H1 (cell line): Measurements from ENCODE around the gene NIM1K. TPM values are rescaled to one million over a fixed set of nuclear protein-coding genes. Genes with fewer than 3 reads are reported as not detected.

Source experiments
- CTCF ChIA-PET: fragments of 300-600 bp; sonication (Branson Sonifier 250); formaldehyde crosslinking; loops from one replicate; lab custom pipeline; 2021; ENCODE audit not compliant: partially characterized antibody; lab: Charles Lee
- POLR2A ChIA-PET: fragments of 300-600 bp; sonication (Branson Sonifier 250); formaldehyde crosslinking; loops from one replicate; lab custom pipeline; 2021; ENCODE audit warnings: inconsistent platforms; ENCODE audit not compliant: partially characterized antibody; lab: Charles Lee
- DNase-seq, 2 experiments: peaks; one replicate each; pipeline versions ENCODE4 v3.0.0 to v3.0.0-alpha.2; 2010 to 2022; ENCODE audit warnings: low spot score in 2 of 2, low read depth in 1 of 2, mixed read lengths in 1 of 2
- FAIRE-seq: peaks from 2 replicates; lab custom pipeline; 2011; peaks lifted over from hg19 to GRCh38; lab: Jason Lieb, UNC
- H2AFZ ChIP-seq: 2 replicates; pipeline ENCODE4 v1.8.1; 2012; ENCODE audit warnings: low read length, inconsistent platforms
- H2AK5ac ChIP-seq: 2 replicates; pipeline ENCODE4 v1.6.1; 2013; ENCODE audit warnings: low read depth, low read length
- H2BK120ac ChIP-seq: replicated peaks from 2 replicates; pipeline ENCODE3; 2013; ENCODE audit warnings: low read depth, low read length, inconsistent platforms
- H2BK12ac ChIP-seq: 2 replicates; pipeline ENCODE4 v1.6.1; 2013; ENCODE audit warnings: low read depth, low read length
- H2BK15ac ChIP-seq: 2 replicates; pipeline ENCODE4 v1.6.1; 2013; ENCODE audit warnings: low read length
- H2BK20ac ChIP-seq: 2 replicates; pipeline ENCODE4 v1.6.1; 2013; ENCODE audit warnings: low read length
- H2BK5ac ChIP-seq: 2 replicates; pipeline ENCODE4 v1.6.1; 2013; ENCODE audit warnings: low read depth, low read length
- H3K14ac ChIP-seq: 2 replicates; pipeline ENCODE4 v1.6.1; 2013; ENCODE audit warnings: inconsistent platforms; ENCODE audit not compliant: insufficient read length
- H3K18ac ChIP-seq: 2 replicates; pipeline ENCODE4 v1.6.1; 2013; ENCODE audit warnings: low read length; ENCODE audit errors: extremely low read depth
- H3K23ac ChIP-seq: 2 replicates; pipeline ENCODE4 v1.6.1; 2013; ENCODE audit warnings: inconsistent platforms; ENCODE audit not compliant: insufficient read length
- H3K23me2 ChIP-seq: 2 replicates; pipeline ENCODE4 v1.6.1; 2013; ENCODE audit warnings: low read depth, low read length
- H3K27ac ChIP-seq: 2 replicates; pipeline ENCODE4 v1.6.1; 2011; ENCODE audit warnings: low read depth, low read length, inconsistent platforms
- H3K27me3 ChIP-seq, 4 experiments: replicated peaks in 1 of 4; 1 replicate in 1 of 4; 2 replicates in 3 of 4; pipeline versions ENCODE4 v1.6.1 to v1.8.1; 2011 to 2013; ENCODE audit warnings: low read length in 3 of 4, mild to moderate bottlenecking in 3 of 4, inconsistent platforms in 2 of 4, mixed read lengths in 2 of 4, moderate library complexity in 1 of 4; ENCODE audit not compliant: control insufficient read depth in 3 of 4, insufficient read depth in 3 of 4; ENCODE audit errors: extremely low read depth in 1 of 4
- H3K36me3 ChIP-seq, 4 experiments: 2 replicates each; pipeline versions ENCODE4 v1.6.1 to v1.8.1; 2011 to 2013; ENCODE audit warnings: mild to moderate bottlenecking in 4 of 4, low read length in 3 of 4, moderate library complexity in 2 of 4, control low read depth in 1 of 4, inconsistent platforms in 1 of 4; ENCODE audit not compliant: insufficient read depth in 4 of 4, control insufficient read depth in 2 of 4
- H3K4ac ChIP-seq: replicated peaks from 2 replicates; pipeline ENCODE3; 2013; ENCODE audit warnings: low read length, low read depth, mixed read lengths, inconsistent platforms; ENCODE audit not compliant: insufficient read length
- H3K4me1 ChIP-seq, 4 experiments: replicated peaks in 1 of 4; 1 replicate in 1 of 4; 2 replicates in 3 of 4; pipeline versions ENCODE4 v1.6.1 to v1.8.1; 2011 to 2013; ENCODE audit warnings: low read length in 3 of 4, inconsistent platforms in 2 of 4, mixed read lengths in 1 of 4; ENCODE audit not compliant: insufficient read depth in 4 of 4, control insufficient read depth in 3 of 4
- H3K4me2 ChIP-seq, 2 experiments: 2 replicates each; pipeline versions ENCODE4 v1.6.1 to v1.8.1; 2011 to 2013; ENCODE audit warnings: low read depth in 2 of 2, low read length in 2 of 2, control low read depth in 1 of 2, inconsistent platforms in 1 of 2, mild to moderate bottlenecking in 1 of 2; ENCODE audit not compliant: insufficient read depth in 1 of 2
- H3K4me3 ChIP-seq, 4 experiments: fragments of 200-600, 300-600 bp in 1 of 4; sonication (generic), shearing (Covaris generic), sonication (Bioruptor Twin) in 1 of 4; 2 replicates each; pipeline versions ENCODE4 v1.5.1 to v1.8.1; 2011 to 2016; ENCODE audit warnings: low read length in 4 of 4, low read depth in 3 of 4, control low read depth in 2 of 4, inconsistent platforms in 2 of 4, mild to moderate bottlenecking in 2 of 4, mixed read lengths in 1 of 4, moderate library complexity in 1 of 4; ENCODE audit not compliant: insufficient read depth in 2 of 4; ENCODE audit errors: extremely low read depth in 1 of 4
- H3K56ac ChIP-seq: replicated peaks from 2 replicates; pipeline ENCODE3; 2013; ENCODE audit warnings: low read depth, mild to moderate bottlenecking, mixed read lengths, low read length, inconsistent platforms; ENCODE audit not compliant: insufficient read length
- H3K79me1 ChIP-seq: 2 replicates; pipeline ENCODE4 v1.6.1; 2013; ENCODE audit warnings: low read depth, low read length, control low read depth
- H3K79me2 ChIP-seq, 2 experiments: 2 replicates each; pipeline versions ENCODE4 v1.6.1 to v1.8.1; 2012 to 2013; ENCODE audit warnings: low read length in 2 of 2, mild to moderate bottlenecking in 2 of 2, inconsistent platforms in 1 of 2; ENCODE audit not compliant: insufficient read depth in 2 of 2, control insufficient read depth in 1 of 2
- H3K9ac ChIP-seq, 4 experiments: replicated peaks in 1 of 4; 1 replicate in 1 of 4; 2 replicates in 3 of 4; pipeline versions ENCODE4 v1.6.1 to v1.8.1; 2011 to 2013; ENCODE audit warnings: low read depth in 3 of 4, low read length in 3 of 4, control low read depth in 2 of 4, mild to moderate bottlenecking in 2 of 4, moderate library complexity in 2 of 4, inconsistent platforms in 1 of 4; ENCODE audit errors: extremely low read depth in 1 of 4
- H3K9me3 ChIP-seq, 2 experiments: 2 replicates each; pipeline versions ENCODE4 v1.6.1 to v1.8.1; 2012 to 2013; ENCODE audit warnings: mild to moderate bottlenecking in 2 of 2, moderate library complexity in 2 of 2, control low read depth in 1 of 2, inconsistent platforms in 1 of 2, low read depth in 1 of 2, low read length in 1 of 2, mixed read lengths in 1 of 2; ENCODE audit not compliant: insufficient read depth in 2 of 2
- H4K20me1 ChIP-seq, 2 experiments: replicated peaks in 1 of 2; 2 replicates each; pipeline versions ENCODE3 to v1.8.1; 2011 to 2013; ENCODE audit warnings: inconsistent platforms in 2 of 2, low read length in 2 of 2, mild to moderate bottlenecking in 1 of 2; ENCODE audit not compliant: insufficient read depth in 2 of 2, control insufficient read depth in 1 of 2
- H4K5ac ChIP-seq: 2 replicates; pipeline ENCODE4 v1.6.1; 2013; ENCODE audit warnings: low read length, low read depth, mixed read lengths, inconsistent platforms; ENCODE audit not compliant: insufficient read length
- H4K8ac ChIP-seq: 2 replicates; pipeline ENCODE4 v1.8.0; 2013; ENCODE audit warnings: mild to moderate bottlenecking, moderate library complexity, low read length, inconsistent platforms; ENCODE audit not compliant: insufficient read depth; ENCODE audit errors: extremely low read depth
- H4K91ac ChIP-seq: replicated peaks from 2 replicates; pipeline ENCODE3; 2013; ENCODE audit warnings: low read length, mixed read lengths, inconsistent platforms; ENCODE audit not compliant: insufficient read length
- EZH2 ChIP-seq: fragments of 200-600 bp; sonication (generic); IDR thresholded peaks from 2 replicates; pipeline ENCODE4 v1.7.1; 2012; ENCODE audit warnings: low read depth, mild to moderate bottlenecking, moderate library complexity, low read length, inconsistent platforms; ENCODE audit not compliant: severe bottlenecking
- HDAC2 ChIP-seq, 2 experiments: fragments of 300-600 bp in 1 of 2; sonication (generic) in 1 of 2; IDR thresholded peaks; 2 replicates each; pipeline ENCODE4 v1.6.1; 2011 to 2012; ENCODE audit warnings: low read depth in 2 of 2, low read length in 2 of 2, mild to moderate bottlenecking in 2 of 2, moderate library complexity in 2 of 2, borderline replicate concordance in 1 of 2, inconsistent platforms in 1 of 2
- PHF8 ChIP-seq: fragments of 200-600 bp; sonication (generic); conservative IDR thresholded peaks from 2 replicates; pipeline ENCODE4 v1.7.1; 2012; ENCODE audit warnings: low read depth, mild to moderate bottlenecking, inconsistent platforms, low read length, moderate library complexity
- POLR2A ChIP-seq, 2 experiments: IDR thresholded peaks; 1 replicate in 1 of 2; 2 replicates in 1 of 2; pipeline ENCODE4 v1.6.1; 2011; ENCODE audit warnings: low read depth in 2 of 2, low read length in 2 of 2, mild to moderate bottlenecking in 2 of 2; ENCODE audit errors: control extremely low read depth in 1 of 2
- POU5F1 ChIP-seq: IDR thresholded peaks from 2 replicates; pipeline ENCODE4 v1.6.1; 2011; ENCODE audit warnings: low read depth, mild to moderate bottlenecking, low read length, moderate library complexity
- RBBP5 ChIP-seq: IDR thresholded peaks from 2 replicates; pipeline ENCODE4 v1.7.1; 2012; ENCODE audit warnings: low read depth, mild to moderate bottlenecking, inconsistent platforms, low read length, moderate library complexity, borderline replicate concordance
- SIX5 ChIP-seq: IDR thresholded peaks from 2 replicates; pipeline ENCODE4 v1.6.1; 2011; ENCODE audit warnings: mild to moderate bottlenecking, low read depth, low read length
- SP4 ChIP-seq: IDR thresholded peaks from 2 replicates; pipeline ENCODE4 v1.6.1; 2012; ENCODE audit warnings: low read length, inconsistent platforms
- SUZ12 ChIP-seq: fragments of 200-600 bp; sonication (generic); IDR thresholded peaks from 2 replicates; pipeline ENCODE4 v1.6.1; 2012; ENCODE audit warnings: mild to moderate bottlenecking, inconsistent platforms, low read length, moderate library complexity, mixed read lengths
- TBP ChIP-seq: IDR thresholded peaks from 2 replicates; pipeline ENCODE4 v1.6.1; 2011; ENCODE audit warnings: low read depth, low read length, improper control_type of control experiment
- TEAD4 ChIP-seq: IDR thresholded peaks from 2 replicates; pipeline ENCODE4 v1.6.1; 2012; ENCODE audit warnings: low read depth, low read length, inconsistent platforms, mixed read lengths
- YY1 ChIP-seq: IDR thresholded peaks from 2 replicates; pipeline ENCODE4 v1.6.1; 2011; ENCODE audit warnings: low read depth, mild to moderate bottlenecking, low read length
- WGBS, 2 experiments: shearing (Covaris generic) in 1 of 2; methylation state at CpG; one replicate each; pipeline versions ENCODE4 v1.1.6 to v1.1.7; 2013 to 2015; ENCODE audit warnings: low lambda C conversion rate in 2 of 2, mixed read lengths in 2 of 2, inconsistent platforms in 1 of 2, low coverage in 1 of 2, missing lambda C conversion rate in 1 of 2; ENCODE audit not compliant: insufficient replicate concordance in 2 of 2, insufficient coverage in 1 of 2, insufficient read length in 1 of 2; ENCODE audit errors: extremely low coverage in 1 of 2, missing lambda C conversion rate in 1 of 2; 5-methylcytosine and 5-hydroxymethylcytosine counted together
- polyA plus RNA-seq, 7 experiments: library from polyadenylated mRNA; depleted of rRNA in 3 of 7; stranded (reverse) in 5 of 7; unstranded in 2 of 7; fragments of >200 nt in 5 of 7; fragments of 200-250 nt in 2 of 7; gene quantifications; 1 replicate in 5 of 7; 2 replicates in 1 of 7; 4 replicates in 1 of 7; pipeline versions ENCODE4 v1.2.1 to v1.2.3, GENCODE V29; 2011 to 2013; ENCODE audit warnings: missing spikeins in 2 of 7, mixed read lengths in 2 of 7
- total RNA-seq: library from RNA; stranded (reverse); fragmentation: NEBNext Ultra II Directional; extraction: Animal tissue kit (Norgen Biotek cat#: 25700); gene quantifications from 2 replicates; pipeline ENCODE4 v1.2.1, GENCODE V29; 2021

NIM1K gene
- total and polyA plus RNA-seq, 2 of the 8 experiments (the other 6 are each of a cell fraction or from before 2014, with no cell fraction given), result not detected

DNA sequence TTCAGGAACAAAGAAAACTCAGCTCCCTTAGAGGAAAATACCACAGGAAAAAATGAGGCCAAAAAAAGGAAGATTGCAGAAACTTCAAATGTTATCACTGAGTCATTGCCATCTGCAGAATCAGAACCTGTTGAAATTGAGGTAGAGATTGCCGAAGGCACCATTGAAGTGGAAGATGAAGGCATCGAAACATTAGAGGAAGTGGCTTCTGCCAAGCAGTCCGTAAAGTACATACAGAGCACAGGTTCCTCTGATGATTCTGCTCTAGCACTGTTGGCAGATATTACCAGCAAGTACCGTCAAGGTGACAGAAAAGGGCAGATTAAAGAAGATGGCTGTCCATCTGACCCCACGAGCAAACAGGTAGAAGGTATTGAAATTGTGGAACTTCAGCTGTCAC lies 30.8 kb upstream of the NIM1K start:
- Histone ChIP-seq H3K27ac (no peak overlapping the region), H3K4me1 (peaks cover 0 to 2% (median 0%) of the 10 kb centered on the region in 4 experiments; a peak in 2 of 7 replicates), H3K14ac (no peak overlapping the region), H3K18ac (no peak overlapping the region), H3K79me2 (peaks cover 0 to 8% of the 10 kb centered on the region in 2 experiments; a peak in 3 of 4 replicates), H3K79me1 (peaks cover 4% of the 10 kb centered on the region; the same call in 1 of the 2 replicates), H3K4me2 (no peak overlapping the region), H3K23me2 (no peaks in the 10 kb centered on the region), H3K56ac (no peak overlapping the region), H2BK15ac (no peak overlapping the region), H3K36me3 (peaks cover 0 to 40% (median 14%) of the 10 kb centered on the region in 4 experiments; a peak in 6 of 8 replicates), H3K9me3 (0 out of 4 replicates have a peak, but pooled peaks cover 0 to 3% of the 10 kb centered on the region in 2 experiments), H2AK5ac (no peak overlapping the region), H2BK120ac (no peak overlapping the region), H4K91ac (no peak overlapping the region), H4K8ac (no peak overlapping the region; the same call in 1 of the 2 replicates), H4K5ac (no peak overlapping the region), H2BK5ac (no peak overlapping the region), H3K27me3 (peaks cover 0 to 1% (median 0%) of the 10 kb centered on the region in 4 experiments; a peak in 1 of 7 replicates), H4K20me1 (peaks cover 0 to 2% of the 10 kb centered on the region in 2 experiments), H3K23ac (no peak overlapping the region), H3K4me3 (no peak overlapping the region), H3K9ac (no peak overlapping the region), H2AFZ (no peak overlapping the region), H2BK12ac (no peak overlapping the region), H2BK20ac (no peak overlapping the region), H3K4ac (no peak overlapping the region)
- ChIA-PET CTCF (interaction anchor here (0.6 to 1.1 kb wide), 3 partner anchors 166 to 402 kb away, joined by 3 read pairs; no protein-coding TSS in a partner anchor), POLR2A (interaction anchor here (1.6 kb wide), 1 partner anchor 40 kb away, joined by 3 read pairs; the partner anchor contains the start of gene ZNF131)
- FAIRE-seq (no peak), DNase-seq (no peak)
- 91% methylated on average over 5 of the region's 5 CpGs; no CpG with 5 or more reads in 1 of the 2 experiments for WGBS, 2 experiments
- no peak for TF ChIP-seq YY1
- TF ChIP-seq RBBP5, result no peak
- TF ChIP-seq SUZ12, result no peak
- TF ChIP-seq SP4, result no peak
- no peak for TF ChIP-seq PHF8
- TF ChIP-seq HDAC2 (IDR thresholded peaks at IDR 0.05; ENCODE audit: borderline replicate concordance in 1 of 2, low read depth in 2 of 2, low read length in 2 of 2), result no peak
- no peak for TF ChIP-seq POU5F1
- TF ChIP-seq TBP, result no peak
- TF ChIP-seq SIX5, result no peak
- no peak for TF ChIP-seq POLR2A (IDR thresholded peaks at IDR 0.05; ENCODE audit: control extremely low read depth in 1 of 2, low read depth in 2 of 2, low read length in 2 of 2)
- TF ChIP-seq EZH2, result no peak
- TF ChIP-seq TEAD4, result no peak
